ENCODE results near the gene TNNI3K. TPM values are rescaled to one million over a fixed set of nuclear protein-coding genes. Genes with fewer than 3 reads are reported as not detected.

TNNI3K gene
- total RNA-seq, 1 donor from 2014 or later = 2.7 TPM

- DNase-seq = peak; percentile 67
Measured at GRCh38 chr1:74504125-74504932, 269.1 kb downstream of the TNNI3K start.

- DNase-seq = peak; percentile 54
Measured at GRCh38 chr1:74504933-74505512, 269.8 kb downstream of the TNNI3K start.

- DNase-seq = no peak
Measured at GRCh38 chr1:74505928-74506710, 270.9 kb downstream of the TNNI3K start.

GRCh38 chr1:74508449-74508848 lies 273.3 kb downstream of the TNNI3K start:
- DNase-seq = no peak

GRCh38 chr1:74512170-74512915 lies 277.2 kb downstream of the TNNI3K start, which contains the start of gene LRRC53:
Gene LRRC53 (minus strand): TSS chr1:74512611. CDS start chr1:74483349, 29,262 bp downstream.
- DNase-seq = no peak

- DNase-seq = no peak
Measured at GRCh38 chr1:74513411-74514300, 278.5 kb downstream of the TNNI3K start.

GRCh38 chr1:74517599-74518051 lies 282.4 kb downstream of the TNNI3K start:
- no peak for DNase-seq

GRCh38 chr1:74522148-74522547 lies 287.0 kb downstream of the TNNI3K start:
- peak; percentile 31 for DNase-seq

- no peak for DNase-seq
Measured at GRCh38 chr1:74523873-74524480, 288.8 kb downstream of the TNNI3K start.

- no peak for DNase-seq
Measured at GRCh38 chr1:74526708-74527107, 291.5 kb downstream of the TNNI3K start.

GRCh38 chr1:74528123-74528522 lies 292.9 kb downstream of the TNNI3K start:
- no peak for DNase-seq

GRCh38 chr1:74530892-74531291 lies 295.7 kb downstream of the TNNI3K start:
- no peak for DNase-seq

GRCh38 chr1:74531796-74532195 lies 296.6 kb downstream of the TNNI3K start:
- DNase-seq = no peak

GRCh38 chr1:74534241-74534640 lies 299.1 kb downstream of the TNNI3K start:
- DNase-seq = no peak

- DNase-seq = no peak
Measured at GRCh38 chr1:74545821-74546220, 310.6 kb downstream of the TNNI3K start.

- DNase-seq = no peak
Measured at GRCh38 chr1:74548961-74549750, 314.0 kb downstream of the TNNI3K start.

- DNase-seq = no peak
Measured at GRCh38 chr1:74549932-74550331, 314.7 kb downstream of the TNNI3K start.

GRCh38 chr1:74570797-74571492 lies 335.8 kb downstream of the TNNI3K start:
- DNase-seq = peak; percentile 2

GRCh38 chr1:74571493-74571800 lies 336.3 kb downstream of the TNNI3K start:
- DNase-seq = no peak

Data from tongue (tissue), 2 donors.